Type B pancreatic cell (in vitro differentiated cells): ENCODE results near the gene CASP2. TPM values are rescaled to one million over a fixed set of nuclear protein-coding genes. Genes with fewer than 3 reads are reported as not detected.

Experiments
- DNase-seq: peaks from one replicate; pipeline ENCODE4 v3.0.0; 2021; ENCODE audit warnings: mixed read lengths; ENCODE audit not compliant: unreplicated experiment; ENCODE audit errors: extremely low spot score
- H3K27ac Mint-ChIP-seq: 2 replicates; pipeline ENCODE4 v1.8.0; 2021; ENCODE audit warnings: mild to moderate bottlenecking, mixed read lengths
- H3K27me3 Mint-ChIP-seq: 2 replicates; pipeline ENCODE4 v1.8.0; 2021; ENCODE audit warnings: mixed read lengths
- H3K36me3 Mint-ChIP-seq: 2 replicates; pipeline ENCODE4 v1.8.0; 2021; ENCODE audit warnings: mixed read lengths
- H3K4me1 Mint-ChIP-seq: one replicate; pipeline ENCODE4 v1.8.0; 2021; ENCODE audit warnings: mixed read lengths; ENCODE audit not compliant: unreplicated experiment
- H3K4me3 Mint-ChIP-seq: 2 replicates; pipeline ENCODE4 v1.8.0; 2021; ENCODE audit warnings: mild to moderate bottlenecking, mixed read lengths
- H3K9me3 Mint-ChIP-seq: 2 replicates; pipeline ENCODE4 v1.8.0; 2021; ENCODE audit warnings: mixed read lengths
- total RNA-seq: library from RNA; stranded (reverse); gene quantifications from 2 replicates; pipeline ENCODE4 v1.2.1, GENCODE V29; 2021; ENCODE audit warnings: low replicate concordance
- TF ChIP-seq, protein P1 (sequence below): fragments of 200-600 bp; sonication (generic); conservative IDR thresholded peaks from 2 replicates; pipeline ENCODE4 v1.5.0; 2021; ENCODE audit warnings: antibody characterized with exemption, mild to moderate bottlenecking

CASP2 gene
- total RNA-seq, 1 donor from 2014 or later: 55.2 TPM

DNA sequence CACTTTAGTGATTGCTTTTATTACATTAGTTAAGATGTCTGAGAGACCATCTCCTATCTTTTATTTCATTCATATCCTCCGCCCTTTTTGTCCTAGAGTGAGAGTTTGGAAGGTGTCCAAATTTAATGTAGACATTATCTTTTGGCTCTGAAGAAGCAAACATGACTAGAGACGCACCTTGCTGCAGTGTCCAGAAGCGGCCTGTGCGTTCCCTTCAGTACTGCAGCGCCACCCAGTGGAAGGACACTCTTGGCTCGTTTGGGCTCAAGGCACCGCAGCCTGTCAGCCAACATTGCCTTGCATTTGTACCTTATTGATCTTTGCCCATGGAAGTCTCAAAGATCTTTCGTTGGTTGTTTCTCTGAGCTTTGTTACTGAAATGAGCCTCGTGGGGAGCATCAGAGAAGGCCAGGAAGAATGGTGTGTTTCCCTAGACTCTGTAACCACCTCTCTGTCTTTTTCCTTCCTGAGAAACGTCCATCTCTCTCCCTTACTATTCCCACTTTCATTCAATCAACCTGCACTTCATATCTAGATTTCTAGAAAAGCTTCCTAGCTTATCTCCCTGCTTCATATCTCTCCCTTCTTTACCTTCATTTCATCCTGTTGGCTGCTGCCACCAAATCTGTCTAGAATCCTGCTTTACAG, 17.4 kb downstream of the CASP2 start:
- Mint-ChIP-seq H3K4me3 (no peak overlapping the region), H3K36me3 (peaks cover 55% of the 10 kb centered on the region), H3K4me1 (no peaks in the 10 kb centered on the region), H3K27ac (no peak overlapping the region), H3K27me3 (no peaks in the 10 kb centered on the region), H3K9me3 (no peaks in the 10 kb centered on the region)
- DNase-seq: no peak
- TF ChIP-seq, protein P1, sequence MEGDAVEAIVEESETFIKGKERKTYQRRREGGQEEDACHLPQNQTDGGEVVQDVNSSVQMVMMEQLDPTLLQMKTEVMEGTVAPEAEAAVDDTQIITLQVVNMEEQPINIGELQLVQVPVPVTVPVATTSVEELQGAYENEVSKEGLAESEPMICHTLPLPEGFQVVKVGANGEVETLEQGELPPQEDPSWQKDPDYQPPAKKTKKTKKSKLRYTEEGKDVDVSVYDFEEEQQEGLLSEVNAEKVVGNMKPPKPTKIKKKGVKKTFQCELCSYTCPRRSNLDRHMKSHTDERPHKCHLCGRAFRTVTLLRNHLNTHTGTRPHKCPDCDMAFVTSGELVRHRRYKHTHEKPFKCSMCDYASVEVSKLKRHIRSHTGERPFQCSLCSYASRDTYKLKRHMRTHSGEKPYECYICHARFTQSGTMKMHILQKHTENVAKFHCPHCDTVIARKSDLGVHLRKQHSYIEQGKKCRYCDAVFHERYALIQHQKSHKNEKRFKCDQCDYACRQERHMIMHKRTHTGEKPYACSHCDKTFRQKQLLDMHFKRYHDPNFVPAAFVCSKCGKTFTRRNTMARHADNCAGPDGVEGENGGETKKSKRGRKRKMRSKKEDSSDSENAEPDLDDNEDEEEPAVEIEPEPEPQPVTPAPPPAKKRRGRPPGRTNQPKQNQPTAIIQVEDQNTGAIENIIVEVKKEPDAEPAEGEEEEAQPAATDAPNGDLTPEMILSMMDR: peak; percentile 76

DNA sequence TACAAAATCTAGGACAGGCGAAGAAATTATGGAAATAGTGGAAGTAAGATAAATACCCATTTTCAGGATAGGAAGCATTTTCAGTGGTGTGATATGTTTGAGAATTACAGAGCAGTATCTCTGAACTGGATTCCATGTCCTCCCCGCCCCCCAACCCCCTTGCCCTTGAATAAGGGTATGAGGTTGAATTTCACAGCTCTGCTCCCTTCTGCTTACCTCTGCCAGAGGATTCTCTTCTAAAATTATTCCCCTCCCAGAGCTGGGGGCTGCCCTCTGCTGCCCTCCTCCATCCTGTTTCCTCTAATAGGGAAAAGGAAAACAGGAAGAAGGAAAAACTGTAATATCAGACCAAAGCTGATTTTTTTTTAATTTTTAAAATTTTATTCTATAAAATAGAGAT, 20.5 kb downstream of the CASP2 start:
- Mint-ChIP-seq H3K36me3 (peaks cover 39% of the 10 kb centered on the region), H3K27ac (no peak overlapping the region)

GRCh38 chr7:143314127-143314526, 26.0 kb downstream of the CASP2 start:
- Mint-ChIP-seq H3K4me3 (no peak overlapping the region), H3K9me3 (no peaks in the 10 kb centered on the region), H3K27me3 (no peaks in the 10 kb centered on the region), H3K27ac (no peak overlapping the region), H3K4me1 (peaks cover 20% of the 10 kb centered on the region), H3K36me3 (peaks cover 3% of the 10 kb centered on the region)
- TF ChIP-seq, protein P1: no peak
- DNase-seq: no peak

More for the DNA sequence above, 20.5 kb downstream of the CASP2 start:
- TF ChIP-seq, protein P1: no peak
- no peak overlapping the region for H3K4me3 Mint-ChIP-seq
- H3K9me3 Mint-ChIP-seq: no peaks in the 10 kb centered on the region
- no peaks in the 10 kb centered on the region for H3K27me3 Mint-ChIP-seq
- no peak for DNase-seq
- H3K4me1 Mint-ChIP-seq: no peaks in the 10 kb centered on the region

DNA sequence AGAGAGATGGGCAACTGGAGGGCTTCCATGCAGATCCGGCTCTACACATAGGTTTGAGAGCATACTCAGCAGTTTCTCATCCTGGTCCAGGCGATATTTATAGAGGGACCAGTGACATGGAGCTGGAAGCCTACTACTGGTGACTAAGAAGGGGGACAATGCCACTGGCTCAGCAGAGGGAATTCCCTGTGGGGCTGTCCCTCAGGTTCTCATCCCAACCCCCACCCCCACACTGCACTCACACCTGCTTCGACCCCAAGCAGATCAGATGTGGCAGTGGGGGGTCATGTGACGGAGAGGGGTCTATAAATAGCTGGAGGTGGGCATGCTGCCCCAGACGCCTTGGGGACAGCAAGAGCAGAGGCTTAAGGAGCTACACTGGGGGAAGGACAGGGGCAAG, 27.6 kb downstream of the CASP2 start, which contains the start of gene CLCN1:
Gene CLCN1, plus strand, starts transcription at position 336 of the 400 bp plus-strand sequence. CDS start 102 bp downstream, outside the sequence.
- no peak within 1 kb of the TSS for H3K4me3 Mint-ChIP-seq
- H3K4me1 Mint-ChIP-seq: peaks cover 21% of the 10 kb centered on the region
- TF ChIP-seq, protein P1: no peak
- H3K27me3 Mint-ChIP-seq: no peaks in the 10 kb centered on the region
- DNase-seq: no peak
- H3K27ac Mint-ChIP-seq: no peak within 1 kb of the TSS
- H3K9me3 Mint-ChIP-seq: no peaks in the 10 kb centered on the region
- H3K36me3 Mint-ChIP-seq: peaks cover 3% of the 10 kb centered on the region

GRCh38 chr7:143316492-143316891, 28.3 kb downstream of the CASP2 start:
- H3K27ac Mint-ChIP-seq: no peak overlapping the region
- no peaks in the 10 kb centered on the region for H3K9me3 Mint-ChIP-seq
- no peaks in the 10 kb centered on the region for H3K27me3 Mint-ChIP-seq
- H3K4me1 Mint-ChIP-seq: peaks cover 21% of the 10 kb centered on the region
- TF ChIP-seq, protein P1: no peak
- no peak for DNase-seq
- peaks cover 3% of the 10 kb centered on the region for H3K36me3 Mint-ChIP-seq
- no peak overlapping the region for H3K4me3 Mint-ChIP-seq
